Stimulated activated naive CD8-positive, alpha-beta T cell treated with anti-CD3 and anti-CD28 coated beads, Interleukin-15, Interleukin-2, amounts not matched to agents 100 ng/mL and 50 ng/mL, for 24 hours (primary cell): ENCODE results near the gene C6orf118.

Source experiments
- H3K27ac Mint-ChIP-seq: one replicate; pipeline ENCODE4 v1.8.0; 2021; ENCODE audit warnings: mild to moderate bottlenecking, mixed read lengths
- H3K27me3 Mint-ChIP-seq: one replicate; pipeline ENCODE4 v1.8.0; 2021; ENCODE audit warnings: mixed read lengths
- H3K36me3 Mint-ChIP-seq: one replicate; pipeline ENCODE4 v1.8.0; 2021; ENCODE audit warnings: low read depth, mixed read lengths
- H3K4me1 Mint-ChIP-seq: one replicate; pipeline ENCODE4 v1.8.0; 2021; ENCODE audit warnings: low read depth, mixed read lengths
- H3K4me3 Mint-ChIP-seq: one replicate; pipeline ENCODE4 v1.8.0; 2021; ENCODE audit warnings: mild to moderate bottlenecking, mixed read lengths
- H3K9me3 Mint-ChIP-seq: one replicate; pipeline ENCODE4 v1.8.0; 2021; ENCODE audit warnings: mixed read lengths

C6orf118 gene

DNA sequence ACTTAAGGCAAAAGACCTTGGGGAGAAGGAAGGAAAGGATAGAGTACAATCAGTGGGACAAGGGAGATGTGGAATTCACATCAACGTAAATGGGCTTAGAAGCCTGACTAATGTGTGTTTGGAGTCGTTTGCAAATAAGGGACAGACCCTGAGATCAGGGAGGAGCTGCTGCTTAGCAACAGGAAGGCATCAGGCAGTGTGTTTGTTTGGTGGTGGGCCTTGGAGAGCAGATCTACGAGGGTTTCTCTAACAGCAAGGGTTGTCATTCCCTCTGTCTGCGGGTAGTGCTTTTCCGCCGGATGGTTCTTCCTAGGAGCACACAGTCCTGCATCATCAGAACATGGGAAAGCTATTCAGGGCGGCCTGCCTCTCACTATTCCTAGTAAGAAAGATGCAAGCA, 40.4 kb downstream of the C6orf118 start:
- Mint-ChIP-seq H3K27me3 (no peaks in the 10 kb centered on the region), H3K27ac (no peak overlapping the region), H3K4me1 (no peaks in the 10 kb centered on the region), H3K9me3 (peaks cover 14% of the 10 kb centered on the region), H3K4me3 (no peak overlapping the region), H3K36me3 (no peaks in the 10 kb centered on the region)

GRCh38 chr6:165266621-165267020, 42.8 kb downstream of the C6orf118 start:
- Mint-ChIP-seq H3K36me3 (no peaks in the 10 kb centered on the region), H3K9me3 (peaks cover 20% of the 10 kb centered on the region), H3K27ac (no peak overlapping the region), H3K4me3 (no peak overlapping the region), H3K27me3 (no peaks in the 10 kb centered on the region), H3K4me1 (no peaks in the 10 kb centered on the region)

DNA sequence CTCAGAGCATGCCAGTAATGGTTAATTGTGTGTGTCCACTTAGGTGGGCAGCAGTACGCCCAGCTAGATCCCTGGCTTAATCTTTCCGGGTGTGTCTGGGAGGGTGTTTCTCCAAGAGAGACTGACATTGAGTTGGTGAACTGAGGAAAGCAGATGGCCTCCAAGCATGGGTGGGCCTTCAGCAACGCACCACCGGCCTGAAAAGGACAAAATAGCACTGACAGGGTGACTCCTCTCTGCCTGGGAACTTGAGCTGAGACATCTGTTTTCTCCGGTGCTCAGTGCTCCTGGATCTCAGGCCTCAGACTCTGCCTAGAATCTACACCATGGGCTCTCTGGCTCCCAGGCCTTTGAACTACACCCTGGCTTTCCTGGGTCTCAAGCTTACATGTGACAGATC, 43.2 kb downstream of the C6orf118 start:
- no peaks in the 10 kb centered on the region for H3K27me3 Mint-ChIP-seq
- peaks cover 20% of the 10 kb centered on the region for H3K9me3 Mint-ChIP-seq
- H3K4me1 Mint-ChIP-seq: no peaks in the 10 kb centered on the region
- no peak overlapping the region for H3K27ac Mint-ChIP-seq
- no peak overlapping the region for H3K4me3 Mint-ChIP-seq
- no peaks in the 10 kb centered on the region for H3K36me3 Mint-ChIP-seq

DNA sequence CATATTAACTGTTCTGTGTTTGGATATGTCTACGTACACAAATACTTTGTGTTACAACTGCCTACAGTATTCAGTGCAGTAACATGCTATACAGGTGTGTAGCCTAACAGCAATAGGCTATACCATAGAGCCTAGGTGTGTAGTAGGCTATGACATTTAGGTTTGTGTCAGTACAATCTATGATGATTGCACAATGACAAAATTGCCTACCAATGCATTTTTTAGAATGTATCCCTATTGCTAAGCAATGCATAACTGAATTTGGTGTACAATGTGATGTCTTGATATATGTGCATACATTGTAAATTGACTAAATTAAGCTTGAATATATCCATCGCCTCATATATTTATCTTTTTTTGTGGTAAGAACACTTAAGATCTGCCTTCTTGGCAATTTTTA, 48.9 kb downstream of the C6orf118 start:
- Mint-ChIP-seq H3K9me3 (peaks cover 36% of the 10 kb centered on the region), H3K4me1 (no peaks in the 10 kb centered on the region), H3K4me3 (no peak overlapping the region), H3K27ac (no peak overlapping the region), H3K36me3 (no peaks in the 10 kb centered on the region), H3K27me3 (no peaks in the 10 kb centered on the region)

GRCh38 chr6:165249808-165250207, 59.6 kb downstream of the C6orf118 start:
- Mint-ChIP-seq H3K4me3 (no peak overlapping the region), H3K27me3 (no peaks in the 10 kb centered on the region), H3K9me3 (peaks cover 4% of the 10 kb centered on the region), H3K4me1 (no peaks in the 10 kb centered on the region), H3K27ac (no peak overlapping the region), H3K36me3 (no peaks in the 10 kb centered on the region)

GRCh38 chr6:165245701-165246100, 63.7 kb downstream of the C6orf118 start:
- H3K4me1 Mint-ChIP-seq: no peaks in the 10 kb centered on the region
- no peak overlapping the region for H3K4me3 Mint-ChIP-seq
- H3K9me3 Mint-ChIP-seq: peaks cover 5% of the 10 kb centered on the region
- H3K27me3 Mint-ChIP-seq: no peaks in the 10 kb centered on the region
- no peak overlapping the region for H3K27ac Mint-ChIP-seq
- no peaks in the 10 kb centered on the region for H3K36me3 Mint-ChIP-seq

DNA sequence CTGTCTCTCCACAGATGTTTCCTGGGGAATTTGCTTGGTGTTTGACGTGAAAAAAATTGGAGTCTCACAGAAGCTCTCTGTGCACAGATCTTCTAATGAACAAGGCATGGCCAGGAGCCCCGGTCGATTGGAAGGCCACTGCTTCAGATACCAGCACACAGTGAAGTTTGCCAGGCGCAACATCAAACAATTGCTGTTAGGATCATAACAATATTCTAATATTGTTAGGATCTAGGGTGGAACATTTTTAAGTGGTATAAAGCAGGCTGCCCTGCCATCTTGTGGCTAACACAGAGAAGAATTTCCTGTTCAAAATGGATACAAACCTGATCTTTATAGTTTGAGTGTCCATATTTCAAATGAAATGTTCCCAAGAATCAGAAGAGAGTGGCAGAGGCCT, 64.1 kb downstream of the C6orf118 start:
- Mint-ChIP-seq H3K9me3 (peaks cover 6% of the 10 kb centered on the region), H3K27ac (no peak overlapping the region), H3K27me3 (no peaks in the 10 kb centered on the region), H3K36me3 (no peaks in the 10 kb centered on the region), H3K4me3 (no peak overlapping the region), H3K4me1 (no peaks in the 10 kb centered on the region)

DNA sequence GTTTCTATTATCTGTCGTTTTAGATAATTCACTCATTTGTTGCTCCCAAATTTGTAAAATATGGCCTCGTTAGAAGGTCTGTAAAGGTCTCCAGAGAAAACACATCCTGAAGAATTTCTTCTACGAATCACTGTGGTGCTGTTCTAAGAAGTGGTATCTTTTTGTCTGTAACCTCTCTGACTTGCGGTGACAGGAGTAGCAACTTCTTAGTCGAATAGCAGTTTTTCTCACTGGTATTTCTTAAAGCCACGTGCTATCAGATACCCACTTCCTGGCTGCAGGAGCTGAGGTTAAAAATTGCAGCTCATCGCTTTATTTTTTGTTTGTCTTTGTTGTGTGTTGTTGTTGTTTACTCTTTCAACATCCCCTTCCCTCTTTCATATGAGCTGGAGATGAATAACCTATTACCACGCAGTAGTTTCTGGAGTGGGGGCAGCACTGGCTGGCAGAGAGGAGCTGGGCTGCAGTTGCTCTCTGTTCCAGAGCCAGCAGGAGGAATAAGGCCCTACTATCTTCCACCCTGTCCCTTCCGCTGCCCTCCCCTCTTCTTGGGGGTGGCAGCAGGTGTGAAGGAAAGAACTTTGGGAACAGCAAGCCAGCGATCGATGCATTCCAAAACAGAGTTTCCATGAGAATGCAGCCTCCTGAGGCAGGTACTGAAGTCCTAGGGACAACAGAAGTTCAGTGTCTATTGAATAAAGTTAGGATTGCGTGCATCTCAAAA, 64.7 kb downstream of the C6orf118 start:
- Mint-ChIP-seq H3K4me1 (no peaks in the 10 kb centered on the region), H3K4me3 (no peak overlapping the region), H3K9me3 (peaks cover 6% of the 10 kb centered on the region), H3K36me3 (no peaks in the 10 kb centered on the region), H3K27me3 (no peaks in the 10 kb centered on the region), H3K27ac (no peak overlapping the region)

GRCh38 chr6:165243801-165244200, 65.6 kb downstream of the C6orf118 start:
- Mint-ChIP-seq H3K27ac (no peak overlapping the region), H3K27me3 (no peaks in the 10 kb centered on the region), H3K4me1 (no peaks in the 10 kb centered on the region), H3K4me3 (no peak overlapping the region), H3K36me3 (no peaks in the 10 kb centered on the region), H3K9me3 (peaks cover 6% of the 10 kb centered on the region)

GRCh38 chr6:165236326-165236725, 73.1 kb downstream of the C6orf118 start:
- Mint-ChIP-seq H3K4me1 (no peaks in the 10 kb centered on the region), H3K36me3 (no peaks in the 10 kb centered on the region), H3K4me3 (no peak overlapping the region), H3K27me3 (no peaks in the 10 kb centered on the region), H3K9me3 (peaks cover 33% of the 10 kb centered on the region), H3K27ac (no peak overlapping the region)

GRCh38 chr6:165232731-165233488, 76.5 kb downstream of the C6orf118 start:
- Mint-ChIP-seq H3K4me1 (no peaks in the 10 kb centered on the region), H3K4me3 (no peak overlapping the region), H3K27ac (no peak overlapping the region), H3K36me3 (no peaks in the 10 kb centered on the region), H3K9me3 (peaks cover 24% of the 10 kb centered on the region), H3K27me3 (no peaks in the 10 kb centered on the region)

GRCh38 chr6:165231581-165232561, 77.5 kb downstream of the C6orf118 start:
- H3K36me3 Mint-ChIP-seq: no peaks in the 10 kb centered on the region
- H3K4me1 Mint-ChIP-seq: no peaks in the 10 kb centered on the region
- H3K27me3 Mint-ChIP-seq: no peaks in the 10 kb centered on the region
- no peak overlapping the region for H3K27ac Mint-ChIP-seq
- H3K4me3 Mint-ChIP-seq: no peak overlapping the region
- peaks cover 23% of the 10 kb centered on the region for H3K9me3 Mint-ChIP-seq

- H3K4me1 Mint-ChIP-seq: no peaks in the 10 kb centered on the region
- H3K9me3 Mint-ChIP-seq: peaks cover 27% of the 10 kb centered on the region
- no peak overlapping the region for H3K4me3 Mint-ChIP-seq
- no peaks in the 10 kb centered on the region for H3K27me3 Mint-ChIP-seq
- no peak overlapping the region for H3K27ac Mint-ChIP-seq
- no peaks in the 10 kb centered on the region for H3K36me3 Mint-ChIP-seq
Measured at GRCh38 chr6:165231177-165231576, 78.2 kb downstream of the C6orf118 start.
